Measurements from ENCODE around the gene S100A5.

The S100A5 gene

GRCh38 chr1:153506386-153506785 is 34.3 kb downstream of the S100A5 start:
- DNase-seq = no peak

DNA sequence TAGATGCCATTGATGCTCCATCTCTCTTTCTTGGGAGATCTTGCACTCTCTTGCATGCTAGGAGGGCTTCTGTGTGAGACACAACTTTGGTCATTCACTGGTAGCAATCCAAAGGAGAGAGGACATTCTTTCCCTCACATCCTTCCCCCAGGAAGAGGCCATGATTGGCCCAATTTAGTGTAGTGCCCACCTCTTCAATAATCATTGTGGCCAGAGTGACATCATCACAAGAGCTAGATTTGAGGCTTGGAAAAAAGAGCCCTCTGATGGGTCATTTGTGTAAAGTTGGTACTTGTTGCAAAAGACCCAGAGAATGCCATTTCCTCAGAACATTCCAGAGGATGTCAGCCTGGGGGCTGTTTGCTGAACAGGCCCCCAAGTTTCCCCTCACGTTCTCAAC is 35.2 kb downstream of the S100A5 start:
- no peak for DNase-seq

- no peak for DNase-seq
These were observed 37.0 kb downstream of the S100A5 start for GRCh38 chr1:153503766-153504165.

GRCh38 chr1:153498746-153499145 is 42.0 kb downstream of the S100A5 start:
- no peak for DNase-seq

- no peak for DNase-seq
These were observed 45.2 kb downstream of the S100A5 start for GRCh38 chr1:153495536-153495935.

GRCh38 chr1:153494976-153495535 is 45.7 kb downstream of the S100A5 start:
- peak; percentile 83 to 84 for DNase-seq

GRCh38 chr1:153493343-153493960 is 47.3 kb downstream of the S100A5 start:
- DNase-seq = no peak

DNA sequence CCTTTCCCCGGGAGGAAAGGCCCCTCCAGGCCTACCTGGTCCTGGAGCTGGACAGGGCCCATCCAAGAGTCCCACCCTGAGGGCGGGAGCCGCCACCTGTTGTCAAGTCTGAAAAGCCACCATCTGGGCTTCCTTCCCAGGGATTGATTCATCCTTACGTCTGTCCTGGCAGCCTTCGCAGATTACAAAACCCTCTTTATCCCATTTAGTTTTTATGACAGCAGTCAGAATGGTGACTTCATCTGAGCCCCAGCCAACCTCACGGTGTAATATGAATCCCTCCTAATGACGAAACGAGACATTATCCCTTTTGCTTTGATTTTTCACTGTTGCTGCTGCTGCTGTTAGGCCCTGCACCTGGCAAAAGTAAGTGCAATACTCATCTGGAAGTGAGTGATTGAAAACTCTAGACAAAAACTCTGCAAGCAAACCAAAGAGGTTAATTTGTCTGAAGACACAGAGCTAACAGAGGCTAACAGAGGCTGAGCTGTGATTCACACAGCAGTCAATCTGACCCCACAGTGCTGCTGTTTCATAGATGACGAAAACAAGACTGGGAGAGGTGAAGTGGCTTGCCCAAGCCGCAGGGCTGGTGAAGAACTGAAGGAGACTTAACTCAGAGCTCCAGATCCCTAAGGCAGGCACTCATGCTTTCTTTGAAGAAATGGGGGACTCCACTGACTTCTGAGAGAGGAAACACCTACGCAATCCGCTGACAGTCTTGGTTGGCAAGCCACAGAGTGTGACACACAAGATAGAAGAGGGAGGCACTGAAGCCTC is 50.3 kb downstream of the S100A5 start:
- peak; percentile 79 to 93 for DNase-seq

DNA sequence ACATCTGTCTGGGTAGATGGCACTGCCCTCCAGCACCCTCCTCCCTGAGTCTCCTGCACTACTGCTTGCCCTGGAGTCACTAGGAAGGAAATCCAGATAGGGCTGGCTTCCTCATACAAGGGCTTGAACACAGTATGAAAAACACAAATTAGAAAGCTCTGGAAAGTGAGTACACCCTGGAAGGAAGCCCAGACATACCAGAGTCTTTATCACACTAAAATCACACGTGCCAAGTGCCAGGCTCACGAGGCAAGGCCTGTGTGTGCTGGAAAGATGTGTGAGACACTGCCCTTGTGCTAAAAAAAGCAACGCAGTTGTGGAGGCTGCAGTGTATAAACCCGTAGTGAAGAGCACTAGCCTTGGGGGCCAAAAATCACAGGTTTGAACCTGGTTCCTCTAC is 52.0 kb downstream of the S100A5 start:
- peak; percentile 30 to 34 for DNase-seq

DNA sequence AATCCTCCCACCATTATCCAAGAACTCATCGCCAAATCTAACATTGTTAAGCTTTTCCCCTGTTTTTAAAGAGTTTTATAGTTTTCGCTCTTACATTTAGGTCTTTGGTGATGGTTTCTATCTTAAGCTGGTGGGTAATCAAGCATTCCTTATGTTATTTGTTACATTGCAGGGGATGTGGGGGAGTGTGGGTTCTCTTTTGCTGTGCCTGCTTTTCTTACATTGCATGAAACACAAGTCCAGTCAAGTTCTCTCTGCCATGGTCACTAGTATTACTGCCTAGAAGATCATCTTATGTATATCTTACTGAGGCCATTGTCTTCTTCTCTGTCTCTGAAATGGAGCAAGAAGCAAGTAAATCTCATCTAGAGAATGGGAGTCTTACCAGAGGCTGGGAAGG is 53.0 kb downstream of the S100A5 start:
- DNase-seq = no peak

Measured in NCI-H446 (cell line).